IMR-90 (cell line): ENCODE measurements around the gene TNFRSF21. TPM values are rescaled to one million over a fixed set of nuclear protein-coding genes. Genes with fewer than 3 reads are reported as not detected.

ENCODE experiments used
- ATAC-seq: fragments of 200-7000 bp; cut with Tn5 transposase; 2 replicates; pipeline ENCODE4 v1.9.1; 2020; ENCODE audit warnings: low read depth, mild to moderate bottlenecking, moderate library complexity
- BruUV-seq: library from RNA; stranded (reverse); fragments of 400-500 nt; replicated peaks from 2 replicates; lab custom pipeline; 2021; lab: Mats Ljungman, UMichigan
- CTCF ChIA-PET: fragments of 300-600 bp; formaldehyde crosslinking; extraction: SDS; loops from one replicate; lab custom pipeline; 2021; ENCODE audit warnings: antibody characterized with exemption; lab: Yijun Ruan, JAX
- POLR2A ChIA-PET: fragments of 300-600 bp; sonication (Branson Sonifier 250); formaldehyde crosslinking; loops from one replicate; lab custom pipeline; 2022; ENCODE audit warnings: antibody characterized with exemption; ENCODE audit not compliant: unreplicated experiment; lab: Charles Lee
- DNase-seq: peaks from one replicate; pipeline ENCODE4 v3.0.0; 2013
- H2AFZ ChIP-seq: replicated peaks from 2 replicates; pipeline ENCODE3; 2013; ENCODE audit warnings: low read length, mild to moderate bottlenecking; ENCODE audit not compliant: poor library complexity
- H2AK5ac ChIP-seq: 2 replicates; pipeline ENCODE4 v1.6.1; 2013; ENCODE audit warnings: low read depth, low read length, inconsistent platforms
- H2AK9ac ChIP-seq: replicated peaks from 2 replicates; pipeline ENCODE3; 2013; ENCODE audit warnings: mild to moderate bottlenecking, low read depth, low read length, moderate library complexity; ENCODE audit not compliant: poor library complexity
- H2BK120ac ChIP-seq: 2 replicates; pipeline ENCODE4 v1.6.1; 2013; ENCODE audit warnings: low read depth, low read length, inconsistent platforms
- H2BK15ac ChIP-seq: 3 replicates; pipeline ENCODE4 v1.6.1; 2013; ENCODE audit warnings: low read depth, low read length, inconsistent platforms
- H2BK20ac ChIP-seq: 2 replicates; pipeline ENCODE4 v1.6.1; 2013; ENCODE audit warnings: low read depth, mild to moderate bottlenecking, inconsistent platforms, low read length, moderate library complexity
- H2BK5ac ChIP-seq: 2 replicates; pipeline ENCODE4 v1.6.1; 2013; ENCODE audit warnings: mild to moderate bottlenecking, low read depth, low read length, inconsistent platforms; ENCODE audit not compliant: poor library complexity, severe bottlenecking
- H3K14ac ChIP-seq: replicated peaks from 2 replicates; pipeline ENCODE4 v1.6.1; 2013; ENCODE audit warnings: low read depth, low read length, inconsistent platforms
- H3K18ac ChIP-seq: 2 replicates; pipeline ENCODE4 v1.6.1; 2013; ENCODE audit warnings: low read depth, low read length, control low read depth
- H3K23ac ChIP-seq: 2 replicates; pipeline ENCODE4 v1.6.1; 2013; ENCODE audit warnings: low read depth, low read length, inconsistent platforms
- H3K27ac ChIP-seq: 2 replicates; pipeline ENCODE4 v1.5.1; 2013; ENCODE audit warnings: mild to moderate bottlenecking, control low read depth, low read length; ENCODE audit not compliant: insufficient read depth
- H3K27me3 ChIP-seq: 2 replicates; pipeline ENCODE4 v1.6.1; 2013; ENCODE audit warnings: low read length; ENCODE audit not compliant: control insufficient read depth, insufficient read depth
- H3K36me3 ChIP-seq: 2 replicates; pipeline ENCODE4 v1.6.1; 2013; ENCODE audit warnings: low read length, mixed read lengths; ENCODE audit not compliant: control insufficient read depth, insufficient read depth
- H3K4ac ChIP-seq: 2 replicates; pipeline ENCODE4 v1.6.1; 2013; ENCODE audit warnings: low read depth, low read length, inconsistent platforms
- H3K4me1 ChIP-seq: 2 replicates; pipeline ENCODE4 v1.6.1; 2013; ENCODE audit warnings: low read length, mixed read lengths; ENCODE audit not compliant: control insufficient read depth, insufficient read depth
- H3K4me2 ChIP-seq: 2 replicates; pipeline ENCODE4 v1.6.1; 2013; ENCODE audit warnings: low read depth, mild to moderate bottlenecking, control low read depth, low read length, moderate library complexity
- H3K4me3 ChIP-seq: 2 replicates; pipeline ENCODE4 v1.5.1; 2013; ENCODE audit warnings: low read depth, mild to moderate bottlenecking, control low read depth, low read length, moderate library complexity; ENCODE audit not compliant: insufficient read depth
- H3K56ac ChIP-seq: 2 replicates; pipeline ENCODE4 v1.6.1; 2013; ENCODE audit warnings: low read length, inconsistent platforms; ENCODE audit not compliant: insufficient read depth; ENCODE audit errors: extremely low read depth
- H3K79me1 ChIP-seq, 2 experiments: 2 replicates each; pipeline ENCODE4 v1.6.1; 2013; ENCODE audit warnings: low read length in 2 of 2, inconsistent platforms in 1 of 2, low read depth in 1 of 2
- H3K9ac ChIP-seq: 2 replicates; pipeline ENCODE4 v1.6.1; 2013; ENCODE audit warnings: low read depth, low read length, control low read depth
- H3K9me1 ChIP-seq: 2 replicates; pipeline ENCODE4 v1.6.1; 2013; ENCODE audit warnings: low read length, inconsistent platforms; ENCODE audit not compliant: insufficient read depth
- H3K9me3 ChIP-seq: 2 replicates; pipeline ENCODE4 v1.6.1; 2013; ENCODE audit warnings: low read length; ENCODE audit not compliant: control insufficient read depth, insufficient read depth
- H4K20me1 ChIP-seq: 2 replicates; pipeline ENCODE4 v1.6.1; 2013; ENCODE audit warnings: low read length, inconsistent platforms; ENCODE audit not compliant: insufficient read depth
- H4K5ac ChIP-seq: 2 replicates; pipeline ENCODE4 v1.6.1; 2013; ENCODE audit warnings: mild to moderate bottlenecking, low read depth, low read length, control low read depth
- H4K8ac ChIP-seq, 2 experiments: 2 replicates each; pipeline ENCODE4 v1.6.1; 2013; ENCODE audit warnings: low read depth in 2 of 2, low read length in 2 of 2, control low read depth in 1 of 2, inconsistent platforms in 1 of 2
- H4K91ac ChIP-seq: 2 replicates; pipeline ENCODE4 v1.6.1; 2013; ENCODE audit warnings: low read depth, low read length, inconsistent platforms; ENCODE audit not compliant: insufficient read depth
- FOS ChIP-seq: fragments of 150-350 bp; IDR thresholded peaks from 2 replicates; pipeline ENCODE4 v1.6.1; 2016; ENCODE audit warnings: low read depth, low read length
- MAFK ChIP-seq: IDR thresholded peaks from 2 replicates; pipeline ENCODE4 v1.6.1; 2012; ENCODE audit warnings: low read depth, low read length, improper control_type of control experiment
- POLR2A ChIP-seq: IDR thresholded peaks from 2 replicates; pipeline ENCODE4 v1.6.1; 2012; ENCODE audit warnings: mild to moderate bottlenecking, low read depth, low read length
- RAD21 ChIP-seq: IDR thresholded peaks from 2 replicates; pipeline ENCODE4 v1.6.1; 2012; ENCODE audit warnings: low read length, improper control_type of control experiment
- USF2 ChIP-seq: fragments of 150-350 bp; IDR thresholded peaks from 2 replicates; pipeline ENCODE4 v1.6.1; 2017; ENCODE audit warnings: mild to moderate bottlenecking, antibody characterized with exemption, low read length, low read depth
- WGBS, 2 experiments: methylation state at CpG; one replicate each; pipeline versions ENCODE4 v1.1.5 to v1.1.7; 2013; ENCODE audit warnings: missing lambda C conversion rate in 2 of 2; ENCODE audit not compliant: insufficient read length in 1 of 2; ENCODE audit errors: extremely low coverage in 2 of 2; 5-methylcytosine and 5-hydroxymethylcytosine counted together
- dilution Hi-C: fragments of 300-500 bp; cut with HindIII; formaldehyde crosslinking; loops from one replicate; pipeline ENCODE4 v1.14.3; 2018; ENCODE audit warnings: low sequenced_read_pairs; ENCODE audit not compliant: unreplicated experiment
- in situ Hi-C: fragments of 300-500 bp; cut with MboI; formaldehyde crosslinking; loops from 3 replicates; pipeline ENCODE4 v1.14.3; 2019; ENCODE audit warnings: low sequenced_read_pairs, inconsistent platforms, mixed read lengths
- intact Hi-C: fragments of 100-400 bp; cut with micrococcal nuclease; formaldehyde crosslinking; loops from 2 replicates; pipeline ENCODE4 v1.10.0; 2022
- polyA plus RNA-seq, 3 experiments: library from polyadenylated mRNA; depleted of rRNA; stranded (reverse); fragments of >200 nt; gene quantifications; 2 replicates each; pipeline ENCODE4 v1.2.3, GENCODE V29; 2012; ENCODE audit warnings: low replicate concordance in 1 of 3
- total RNA-seq: library from RNA; depleted of rRNA; stranded (reverse); fragments of >200 nt; gene quantifications from 2 replicates; pipeline ENCODE4 v1.2.3, GENCODE V29; 2012; rRNA removed

Gene TNFRSF21
- total and polyA plus RNA-seq, 2 of the 4 experiments (the other 2 are of a cell fraction), result 2.9 to 6.9 TPM

GRCh38 chr6:47181681-47182080, 128.0 kb downstream of the TNFRSF21 start:
- Histone ChIP-seq H3K9me3 (no peaks in the 10 kb centered on the region), H2AFZ (no peak overlapping the region), H3K36me3 (no peaks in the 10 kb centered on the region), H3K14ac (no peak overlapping the region), H2BK120ac (no peak overlapping the region), H3K27me3 (no peaks in the 10 kb centered on the region), H3K56ac (no peak overlapping the region), H4K20me1 (no peaks in the 10 kb centered on the region), H3K9me1 (no peaks in the 10 kb centered on the region), H3K4me3 (no peak overlapping the region), H3K9ac (no peak overlapping the region), H4K8ac (no peak overlapping the region), H4K91ac (no peak overlapping the region), H3K27ac (no peak overlapping the region), H3K4ac (no peak overlapping the region), H3K4me1 (no peaks in the 10 kb centered on the region; the same call in 1 of the 2 replicates), H2BK20ac (no peak overlapping the region), H4K5ac (no peak overlapping the region), H3K79me1 (no peaks in the 10 kb centered on the region), H3K18ac (no peak overlapping the region), H2BK15ac (no peak overlapping the region), H3K4me2 (no peak overlapping the region), H2AK9ac (no peak overlapping the region), H2AK5ac (no peak overlapping the region), H3K23ac (no peak overlapping the region), H2BK5ac (no peak overlapping the region)
- in situ Hi-C loops (no loop called here), intact Hi-C loops (no loop called here), dilution Hi-C loops (no loop called here)
- no TSS peak for BruUV-seq
- DNase-seq, result no peak
- CTCF ChIA-PET, result no interaction called here
- ATAC-seq, result no peak
- POLR2A ChIA-PET, result no interaction called here
- 80% methylated on average over 1 of the region's 5 CpGs; no CpG with 5 or more reads in 1 of the 2 experiments for WGBS, 2 experiments
- TF ChIP-seq MAFK (no peak), USF2 (no peak), POLR2A (no peak), RAD21 (no peak), FOS (no peak)

Other genes with a start within 250 kb of the TNFRSF21 start
- gene CD2AP, start 167.9 kb upstream of the TNFRSF21 start, total RNA-seq, result 7.5 and 18.3 TPM in 2 replicates
- gene CD2AP, start 167.9 kb upstream of the TNFRSF21 start, polyA plus RNA-seq (2012; rRNA removed), result 4.0 and 5.3 TPM in 2 replicates